Measurements from ENCODE around the gene MOSMO.

Gene MOSMO

GRCh38 chr16:22050963-22051362 is 43.1 kb downstream of the MOSMO start:
- Histone ChIP-seq H3K9ac (ENCODE audit: low read depth, low read length) (no peak overlapping the region), H3K79me2 (ENCODE audit: insufficient read depth, low read length) (no peaks in the 10 kb centered on the region; the same call in 1 of the 2 replicates), H4K20me1 (ENCODE audit: insufficient read depth, low read length) (peaks cover 8% of the 10 kb centered on the region; the same call in 1 of the 2 replicates), H3K27ac (ENCODE audit: low read length) (no peak overlapping the region), H3K4me2 (ENCODE audit: insufficient read depth, low read length) (no peak overlapping the region), H3K4me1 (ENCODE audit: insufficient read depth, low read length) (no peaks in the 10 kb centered on the region), H3K36me3 (ENCODE audit: insufficient read depth, low read length) (no peaks in the 10 kb centered on the region), H3K27me3 (ENCODE audit: insufficient read depth, low read length, poor library complexity) (no peaks in the 10 kb centered on the region), H3K4me3 (ENCODE audit: low read depth in 1 of 2, low read length in 2 of 2) (no peak overlapping the region), H3K9me3 (ENCODE audit: insufficient read depth, low read length, severe bottlenecking) (no peaks in the 10 kb centered on the region), H2AFZ (ENCODE audit: low read depth, low read length) (no peak overlapping the region)
- ATAC-seq (ENCODE audit: insufficient read depth, low read depth), result no peak
- no peak for DNase-seq
- no peak for TF ChIP-seq EZH2 (IDR thresholded peaks at IDR 0.05; ENCODE audit: borderline replicate concordance, low read depth, low read length, severe bottlenecking)
- TF ChIP-seq, protein P1, sequence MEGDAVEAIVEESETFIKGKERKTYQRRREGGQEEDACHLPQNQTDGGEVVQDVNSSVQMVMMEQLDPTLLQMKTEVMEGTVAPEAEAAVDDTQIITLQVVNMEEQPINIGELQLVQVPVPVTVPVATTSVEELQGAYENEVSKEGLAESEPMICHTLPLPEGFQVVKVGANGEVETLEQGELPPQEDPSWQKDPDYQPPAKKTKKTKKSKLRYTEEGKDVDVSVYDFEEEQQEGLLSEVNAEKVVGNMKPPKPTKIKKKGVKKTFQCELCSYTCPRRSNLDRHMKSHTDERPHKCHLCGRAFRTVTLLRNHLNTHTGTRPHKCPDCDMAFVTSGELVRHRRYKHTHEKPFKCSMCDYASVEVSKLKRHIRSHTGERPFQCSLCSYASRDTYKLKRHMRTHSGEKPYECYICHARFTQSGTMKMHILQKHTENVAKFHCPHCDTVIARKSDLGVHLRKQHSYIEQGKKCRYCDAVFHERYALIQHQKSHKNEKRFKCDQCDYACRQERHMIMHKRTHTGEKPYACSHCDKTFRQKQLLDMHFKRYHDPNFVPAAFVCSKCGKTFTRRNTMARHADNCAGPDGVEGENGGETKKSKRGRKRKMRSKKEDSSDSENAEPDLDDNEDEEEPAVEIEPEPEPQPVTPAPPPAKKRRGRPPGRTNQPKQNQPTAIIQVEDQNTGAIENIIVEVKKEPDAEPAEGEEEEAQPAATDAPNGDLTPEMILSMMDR (IDR thresholded peaks at IDR 0.05; ENCODE audit: borderline replicate concordance, extremely low read depth, low read length, poor library complexity, severe bottlenecking), result no peak

GRCh38 chr16:22052980-22053379 is 45.1 kb downstream of the MOSMO start:
- H3K79me2 ChIP-seq (ENCODE audit: insufficient read depth, low read length), result no peaks in the 10 kb centered on the region; the same call in 1 of the 2 replicates
- DNase-seq (no peak), ATAC-seq (ENCODE audit: insufficient read depth, low read depth) (no peak)
- H3K36me3 ChIP-seq (ENCODE audit: insufficient read depth, low read length), result no peaks in the 10 kb centered on the region
- no peak overlapping the region for H3K4me3 ChIP-seq (ENCODE audit: low read depth in 1 of 2, low read length in 2 of 2)
- H2AFZ ChIP-seq (ENCODE audit: low read depth, low read length), result no peak overlapping the region
- H3K4me1 ChIP-seq (ENCODE audit: insufficient read depth, low read length), result no peaks in the 10 kb centered on the region
- no peak overlapping the region for H3K27ac ChIP-seq (ENCODE audit: low read length)
- H3K4me2 ChIP-seq (ENCODE audit: insufficient read depth, low read length), result no peak overlapping the region
- H3K9ac ChIP-seq (ENCODE audit: low read depth, low read length), result no peak overlapping the region
- no peaks in the 10 kb centered on the region for H3K9me3 ChIP-seq (ENCODE audit: insufficient read depth, low read length, severe bottlenecking)
- H3K27me3 ChIP-seq (ENCODE audit: insufficient read depth, low read length, poor library complexity), result no peaks in the 10 kb centered on the region
- TF ChIP-seq, protein P1 (IDR thresholded peaks at IDR 0.05; ENCODE audit: borderline replicate concordance, extremely low read depth, low read length, poor library complexity, severe bottlenecking), result no peak
- TF ChIP-seq EZH2 (IDR thresholded peaks at IDR 0.05; ENCODE audit: borderline replicate concordance, low read depth, low read length, severe bottlenecking), result no peak
- peaks cover 5% of the 10 kb centered on the region; the same call in 1 of the 2 replicates for H4K20me1 ChIP-seq (ENCODE audit: insufficient read depth, low read length)

DNA sequence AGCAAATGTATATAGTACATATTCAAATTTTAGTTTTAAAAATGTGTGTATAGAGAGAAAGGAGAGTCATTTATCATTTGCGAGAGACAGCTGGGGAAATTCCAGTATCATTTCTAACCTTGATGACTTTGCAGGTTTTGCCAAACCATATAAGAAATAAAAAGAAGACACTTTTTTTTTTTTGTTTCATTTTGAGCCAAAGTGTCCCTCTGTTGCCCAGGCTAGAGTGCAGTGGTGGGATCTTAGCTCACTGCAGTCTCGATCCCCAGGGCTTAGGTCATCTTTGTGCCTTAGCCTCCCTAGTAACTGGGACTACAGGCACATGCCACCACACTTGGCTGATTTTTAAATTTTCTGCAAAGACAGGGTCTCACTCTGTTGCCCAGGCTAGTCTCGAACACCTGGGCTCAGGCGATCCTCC is 46.0 kb downstream of the MOSMO start:
- H3K4me1 ChIP-seq (ENCODE audit: insufficient read depth, low read length), result no peaks in the 10 kb centered on the region
- H3K27me3 ChIP-seq (ENCODE audit: insufficient read depth, low read length, poor library complexity), result no peaks in the 10 kb centered on the region
- no peaks in the 10 kb centered on the region; the same call in 1 of the 2 replicates for H3K79me2 ChIP-seq (ENCODE audit: insufficient read depth, low read length)
- H3K27ac ChIP-seq (ENCODE audit: low read length), result no peak overlapping the region
- H4K20me1 ChIP-seq (ENCODE audit: insufficient read depth, low read length), result peaks cover 5% of the 10 kb centered on the region; the same call in 1 of the 2 replicates
- no peak overlapping the region for H3K9ac ChIP-seq (ENCODE audit: low read depth, low read length)
- no peak overlapping the region for H2AFZ ChIP-seq (ENCODE audit: low read depth, low read length)
- no peak for DNase-seq
- no peaks in the 10 kb centered on the region for H3K36me3 ChIP-seq (ENCODE audit: insufficient read depth, low read length)
- H3K9me3 ChIP-seq (ENCODE audit: insufficient read depth, low read length, severe bottlenecking), result no peaks in the 10 kb centered on the region
- no peak overlapping the region for H3K4me2 ChIP-seq (ENCODE audit: insufficient read depth, low read length)
- TF ChIP-seq, protein P1 (IDR thresholded peaks at IDR 0.05; ENCODE audit: borderline replicate concordance, extremely low read depth, low read length, poor library complexity, severe bottlenecking), result no peak
- H3K4me3 ChIP-seq (ENCODE audit: low read depth in 1 of 2, low read length in 2 of 2), result no peak overlapping the region
- no peak for ATAC-seq (ENCODE audit: insufficient read depth, low read depth)

Data from DND-41 (cell line).